Activated effector memory CD4-positive, alpha-beta T cell treated with Interleukin-2 at 50 U/mL for 16 hours (primary cell): ENCODE measurements around the gene SPINK4.
A peak's percentile ranks its signal among the peaks of the same experiment; 100 is the strongest.

Source experiments
- DNase-seq: peaks from one replicate; pipeline ENCODE4 v3.0.0-alpha.2; 2020

SPINK4 gene

GRCh38 chr9:33239921-33240320 is at the start of gene SPINK4:
Gene SPINK4, plus strand, starts transcription at chr9:33240167. Its CDS starts 42 bp downstream, at chr9:33240209.
- no peak for DNase-seq

DNA sequence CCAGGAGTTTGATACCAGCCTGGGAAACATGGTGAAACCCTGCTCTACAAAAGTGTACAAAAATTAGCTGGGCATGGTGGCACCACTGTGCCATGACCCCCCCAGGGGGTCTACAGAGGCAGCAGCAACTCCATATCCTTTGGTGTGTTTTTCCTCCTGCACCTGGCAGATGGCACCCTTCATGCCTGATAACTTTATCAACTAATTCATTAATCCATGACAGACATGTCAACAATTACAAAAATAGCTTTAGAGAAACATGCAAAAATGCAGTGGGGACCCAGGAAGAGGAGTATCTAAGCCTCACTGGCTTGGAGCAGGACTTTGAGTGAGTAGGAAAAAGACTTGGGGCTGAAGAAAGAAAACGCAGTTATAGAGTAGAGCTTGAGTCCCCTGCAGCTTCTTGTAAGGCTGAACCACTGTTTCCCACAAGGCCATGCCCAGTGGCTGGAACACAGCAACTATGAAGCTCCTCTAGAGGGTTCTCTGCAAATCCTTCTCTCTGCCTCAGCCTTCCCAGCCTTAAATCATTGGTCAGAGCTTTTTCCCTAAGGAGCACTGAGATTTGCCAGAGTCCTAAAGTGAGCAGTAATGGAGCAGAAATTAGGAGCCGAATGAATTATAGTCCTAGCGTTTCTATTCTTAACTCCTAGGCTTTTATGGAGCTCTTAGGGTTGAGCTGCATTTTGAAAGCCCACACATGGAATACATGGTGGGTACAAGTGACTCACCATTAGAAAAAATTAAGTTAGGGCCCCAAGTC is 47.3 kb upstream of the SPINK4 start:
- no peak for DNase-seq

GRCh38 chr9:33193818-33194217 is 46.1 kb upstream of the SPINK4 start:
- no peak for DNase-seq

- no peak for DNase-seq
These were observed 43.2 kb upstream of the SPINK4 start for GRCh38 chr9:33196736-33197135.

DNA sequence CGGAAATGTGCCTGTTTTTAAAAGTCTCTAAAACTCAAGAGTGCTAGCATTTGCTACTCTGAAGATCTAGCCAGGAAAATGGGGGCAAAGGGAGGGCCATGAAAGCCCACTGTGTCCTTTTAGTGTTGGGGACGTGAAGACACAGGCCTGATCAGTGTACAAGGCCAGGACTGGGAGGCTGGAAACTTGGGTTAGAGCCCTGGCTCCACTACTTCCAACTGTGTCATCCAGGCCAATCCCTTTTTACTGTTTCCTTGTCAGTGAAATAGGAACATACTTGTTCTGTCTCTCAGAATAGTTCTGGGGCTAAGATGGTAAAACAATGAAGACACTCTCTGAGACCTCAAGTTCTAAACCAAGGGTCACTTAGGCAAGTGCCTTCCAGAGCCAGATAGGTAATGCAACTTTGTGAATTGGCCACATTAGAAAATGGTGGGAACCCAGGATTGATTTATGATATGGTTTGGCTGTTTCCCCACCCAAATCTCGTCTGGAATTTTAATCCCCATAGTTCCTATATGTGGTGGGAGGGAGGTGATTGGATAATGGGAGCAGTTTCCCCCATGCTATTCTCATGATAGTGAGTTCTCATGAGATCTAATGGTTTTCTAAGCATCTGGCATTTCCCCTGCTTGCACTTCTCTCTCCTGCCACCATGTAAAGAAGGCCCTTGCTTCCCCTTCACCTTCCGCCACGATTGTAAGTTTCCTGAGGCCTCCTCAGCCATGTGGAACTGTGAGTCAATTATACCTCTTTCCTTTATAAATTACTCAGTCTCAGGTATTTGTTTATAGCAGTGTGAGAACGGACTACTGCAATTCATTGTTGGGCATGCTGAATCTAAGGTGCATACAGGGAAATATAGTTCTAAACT is 42.5 kb upstream of the SPINK4 start:
- no peak for DNase-seq

GRCh38 chr9:33198165-33198564 is 41.8 kb upstream of the SPINK4 start:
- no peak for DNase-seq

GRCh38 chr9:33202018-33202417 is 37.9 kb upstream of the SPINK4 start:
- no peak for DNase-seq

GRCh38 chr9:33202552-33203201 is 37.3 kb upstream of the SPINK4 start:
- DNase-seq, result no peak

GRCh38 chr9:33209394-33209793 is 30.6 kb upstream of the SPINK4 start:
- DNase-seq, result no peak

GRCh38 chr9:33210006-33210715 is 29.8 kb upstream of the SPINK4 start:
- no peak for DNase-seq

- DNase-seq, result no peak
These were observed 28.1 kb upstream of the SPINK4 start for GRCh38 chr9:33211695-33212393.

GRCh38 chr9:33220681-33221567 is 19.0 kb upstream of the SPINK4 start:
- no peak for DNase-seq

DNA sequence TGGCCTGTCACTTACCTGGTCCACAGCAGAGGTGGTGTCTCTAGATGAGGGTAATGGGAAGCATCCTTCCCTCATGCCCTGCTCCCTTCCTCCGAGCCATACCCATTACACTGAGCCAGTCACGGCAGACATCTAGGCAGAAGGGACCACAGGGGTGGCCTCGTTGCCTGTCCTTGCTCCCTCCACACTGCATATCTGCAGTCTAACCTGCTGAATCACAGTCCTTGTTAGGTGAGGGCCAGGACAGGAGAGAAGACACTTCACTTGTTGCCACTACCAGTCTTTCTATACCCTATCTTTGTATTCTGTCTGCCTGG is 18.4 kb upstream of the SPINK4 start:
- DNase-seq, result no peak

- no peak for DNase-seq
These were observed 17.9 kb upstream of the SPINK4 start for GRCh38 chr9:33222031-33222430.

DNA sequence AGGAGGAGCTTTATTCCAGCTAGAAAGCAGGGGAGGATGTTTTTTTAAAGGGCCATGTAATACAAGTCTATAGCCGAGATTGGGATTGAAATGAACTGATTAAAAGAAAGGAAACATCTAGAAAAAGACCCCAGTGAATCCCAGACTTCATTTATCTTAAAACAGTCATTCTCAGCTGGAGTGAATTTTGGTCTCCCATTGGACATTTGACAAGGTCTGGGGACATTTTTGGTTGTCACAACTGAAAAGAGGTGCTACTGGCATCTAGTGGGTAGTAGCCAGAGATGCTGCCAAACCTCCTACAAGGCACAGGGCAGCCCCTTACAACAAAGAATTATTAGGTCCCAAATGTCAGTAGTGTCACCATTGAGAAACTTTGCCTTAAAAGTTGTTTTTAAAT is 16.3 kb upstream of the SPINK4 start:
- DNase-seq, result no peak

- DNase-seq, result peak; percentile 35
These were observed 14.4 kb upstream of the SPINK4 start for GRCh38 chr9:33225319-33226147.

DNA sequence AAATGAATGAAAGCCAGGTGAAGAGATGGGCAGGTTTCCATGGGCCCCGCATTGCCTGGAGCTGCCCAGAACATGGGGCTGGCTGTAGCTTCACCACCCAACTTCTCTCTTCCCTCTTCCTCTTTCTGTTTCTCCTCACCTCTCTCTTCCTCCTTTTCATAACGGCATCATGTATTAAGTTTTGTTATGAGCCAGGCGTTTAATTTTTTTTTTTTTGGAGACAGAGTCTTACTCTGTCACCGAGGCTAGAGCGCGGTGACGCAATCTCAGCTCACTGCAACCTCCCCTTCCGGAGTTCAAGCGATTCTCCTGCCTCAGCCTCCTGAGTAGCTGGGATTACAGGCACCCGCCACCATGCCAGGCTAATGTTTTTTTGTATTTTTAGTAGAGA is 13.0 kb upstream of the SPINK4 start:
- DNase-seq, result no peak

GRCh38 chr9:33227741-33228140 is 12.2 kb upstream of the SPINK4 start:
- DNase-seq, result no peak

GRCh38 chr9:33228606-33229005 is 11.4 kb upstream of the SPINK4 start:
- DNase-seq, result no peak

DNA sequence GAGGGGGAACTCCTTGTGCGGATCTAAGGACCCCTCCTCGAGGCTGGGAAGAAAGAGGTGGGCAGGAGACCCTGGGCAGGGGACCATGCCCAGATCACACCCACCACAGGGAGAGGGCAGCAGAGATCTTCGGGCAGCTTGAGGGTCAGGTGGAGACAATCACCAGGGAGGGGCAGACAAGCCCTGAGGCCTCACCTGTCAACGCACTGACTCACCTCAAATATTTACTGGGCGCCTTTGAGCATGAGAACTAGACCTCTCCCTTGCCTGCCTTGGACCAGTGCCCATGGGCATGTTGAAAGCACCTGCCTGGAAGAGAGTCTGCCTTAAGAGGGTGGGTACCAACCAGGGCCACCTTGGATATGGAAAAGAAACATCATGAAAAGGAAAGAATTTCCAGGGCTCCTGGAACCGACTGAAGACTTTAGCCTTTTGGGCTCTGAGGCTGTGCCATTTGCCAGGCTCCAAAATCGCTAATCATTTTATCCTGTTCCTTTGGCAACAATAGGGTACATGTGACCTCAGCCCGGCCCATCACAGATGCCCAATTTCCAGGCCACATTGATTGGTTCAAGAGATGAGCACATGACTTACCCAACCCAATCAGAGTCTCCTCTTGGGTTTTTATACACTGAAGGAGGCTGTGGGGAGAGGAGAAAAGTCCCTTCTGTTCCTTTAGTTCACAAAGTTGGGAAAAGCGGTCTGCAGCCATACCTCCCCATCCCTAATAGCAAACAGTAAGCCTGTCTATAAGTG is 10.4 kb upstream of the SPINK4 start:
- no peak for DNase-seq
